ENCODE results near the gene TTBK2. TPM values are rescaled to one million over a fixed set of nuclear protein-coding genes. Genes with fewer than 3 reads are reported as not detected.

TTBK2 gene
- total and polyA plus RNA-seq, 2 donors (not counting 3 experiments of a cell fraction or from before 2014, with no cell fraction given) = 4.4 to 17.1 TPM

DNA sequence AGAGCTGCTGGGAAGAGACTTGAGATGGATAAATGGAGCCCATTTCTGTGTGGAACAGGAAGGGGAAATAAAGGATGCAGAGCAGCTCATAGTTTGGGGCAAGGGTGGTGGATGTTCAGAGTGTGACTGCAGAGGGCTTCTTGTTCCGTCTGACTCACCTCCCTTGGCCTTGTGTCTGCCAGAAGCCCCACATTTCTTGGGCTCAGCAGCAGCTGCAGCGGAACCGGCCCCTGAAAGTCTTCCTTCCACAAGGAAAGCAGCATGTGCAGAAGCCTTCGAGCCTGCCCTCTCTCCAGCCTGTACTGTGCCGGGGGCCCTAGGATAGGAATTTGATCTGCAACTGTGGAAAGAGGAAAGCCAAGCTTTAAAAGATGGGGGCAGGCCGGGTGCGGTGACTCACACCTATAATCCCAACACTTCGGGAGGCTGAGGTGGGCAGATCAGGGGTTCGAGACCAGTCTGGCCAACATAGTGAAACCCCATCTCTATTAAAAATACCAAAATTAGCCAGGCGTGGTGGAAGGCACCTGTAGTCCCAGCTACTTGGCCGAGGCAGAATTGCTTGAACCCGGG, 195.2 kb downstream of the TTBK2 start:
- H4K20me1 ChIP-seq (replicated peaks; ENCODE audit: control insufficient read depth, extremely low read depth, insufficient read depth, low read length) = no peaks in the 10 kb centered on the region
- H3K9me3 ChIP-seq (replicated peaks; ENCODE audit: control insufficient read depth, insufficient read depth, low read length) = no peaks in the 10 kb centered on the region
- no peak overlapping the region for H2AFZ ChIP-seq (ENCODE audit: low read depth, low read length)
- no peak for FAIRE-seq
- H3K27ac ChIP-seq (ENCODE audit: insufficient read depth, low read depth, low read length) = no peak overlapping the region
- H3K4me1 ChIP-seq (ENCODE audit: control insufficient read depth, extremely low read depth, insufficient read depth, low read length) = no peaks in the 10 kb centered on the region
- intact Hi-C loops (cut with micrococcal nuclease) = no loop called here
- H3K9me1 ChIP-seq (replicated peaks; ENCODE audit: control insufficient read depth, extremely low read depth, insufficient read depth, low read length) = no peaks in the 10 kb centered on the region
- H3K4me3 ChIP-seq (replicated peaks in 1 of 3; ENCODE audit: insufficient read depth in 1 of 3, low read depth in 1 of 3, low read length in 3 of 3) = no peak overlapping the region
- no peaks in the 10 kb centered on the region for H3K79me2 ChIP-seq (ENCODE audit: control insufficient read depth, insufficient read depth, low read length)
- H3K27me3 ChIP-seq (ENCODE audit: control insufficient read depth in 2 of 2, insufficient read depth in 2 of 2, low read length in 2 of 2) = no peaks in the 10 kb centered on the region
- H3K36me3 ChIP-seq (ENCODE audit: control insufficient read depth in 2 of 2, extremely low read depth in 1 of 2, insufficient read depth in 2 of 2, low read length in 2 of 2) = peaks cover 18 to 55% of the 10 kb centered on the region in 2 experiments
- dilution Hi-C loops (cut with MboI; ENCODE audit: extremely low pct_ligation_motif_present, low sequenced_read_pairs) = no loop called here
- H3K4me2 ChIP-seq (ENCODE audit: insufficient read depth, low read length) = no peak overlapping the region
- ChIA-PET CTCF (interaction anchor here (0.6 to 1.9 kb wide), 3 partner anchors 10 to 855 kb away, joined by 3 to 5 read pairs (median 5); no protein-coding TSS in a partner anchor), POLR2A (no interaction called here)
- H3K9ac ChIP-seq (replicated peaks; ENCODE audit: extremely low read depth, insufficient read depth, low read length) = no peak overlapping the region
- no TSS peak for BruUV-seq (replicated peaks)
- no peak for TF ChIP-seq POLR2AphosphoS5 (IDR thresholded peaks at IDR 0.05; ENCODE audit: insufficient read depth, low read depth, low read length)
- no peak for TF ChIP-seq EZH2 (IDR thresholded peaks at IDR 0.05; ENCODE audit: borderline replicate concordance, low read depth, low read length, severe bottlenecking)
- DNase-seq (ENCODE audit: low read depth, low spot score) = no peak

DNA sequence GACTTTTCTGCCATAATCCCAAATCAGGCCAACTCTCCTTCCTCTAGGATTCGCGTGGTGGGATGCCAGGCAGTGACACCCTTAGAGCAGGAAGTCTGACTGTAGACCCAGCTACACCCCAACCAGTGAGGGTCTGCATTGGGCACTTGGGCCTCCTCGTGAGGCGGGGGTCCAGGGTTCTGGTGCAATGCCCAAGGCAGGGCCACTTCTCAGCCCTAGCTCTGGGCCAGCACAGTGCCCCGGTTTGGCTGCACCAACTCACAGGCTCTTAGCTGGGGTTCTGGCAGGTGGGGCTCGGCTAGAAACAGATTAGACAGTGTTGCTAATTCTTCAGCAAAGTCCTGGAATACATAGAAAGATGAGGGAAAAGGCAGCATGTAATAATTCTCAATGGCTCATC, 196.3 kb downstream of the TTBK2 start:
- ChIA-PET POLR2A (interaction anchor here (1.6 kb wide), 1 partner anchor 12 kb away, joined by 3 read pairs; no protein-coding TSS in a partner anchor), CTCF (interaction anchor here (2.9 to 3.0 kb wide), 2 partner anchors 18 to 202 kb away, joined by 12 to 37 read pairs; no protein-coding TSS in a partner anchor)
- Histone ChIP-seq H3K36me3 (ENCODE audit: control insufficient read depth in 2 of 2, extremely low read depth in 1 of 2, insufficient read depth in 2 of 2, low read length in 2 of 2) (peaks cover 20 to 54% of the 10 kb centered on the region in 2 experiments), H4K20me1 (replicated peaks; ENCODE audit: control insufficient read depth, extremely low read depth, insufficient read depth, low read length) (no peaks in the 10 kb centered on the region), H3K27me3 (ENCODE audit: control insufficient read depth in 2 of 2, insufficient read depth in 2 of 2, low read length in 2 of 2) (no peaks in the 10 kb centered on the region), H3K27ac (ENCODE audit: insufficient read depth, low read depth, low read length) (no peak overlapping the region), H3K4me2 (ENCODE audit: insufficient read depth, low read length) (no peak overlapping the region), H3K9me1 (replicated peaks; ENCODE audit: control insufficient read depth, extremely low read depth, insufficient read depth, low read length) (no peaks in the 10 kb centered on the region), H3K9me3 (replicated peaks; ENCODE audit: control insufficient read depth, insufficient read depth, low read length) (no peaks in the 10 kb centered on the region), H3K4me1 (ENCODE audit: control insufficient read depth, extremely low read depth, insufficient read depth, low read length) (no peaks in the 10 kb centered on the region), H3K9ac (replicated peaks; ENCODE audit: extremely low read depth, insufficient read depth, low read length) (no peak overlapping the region), H2AFZ (ENCODE audit: low read depth, low read length) (no peak overlapping the region), H3K4me3 (replicated peaks in 1 of 3; ENCODE audit: insufficient read depth in 1 of 3, low read depth in 1 of 3, low read length in 3 of 3) (no peak overlapping the region), H3K79me2 (ENCODE audit: control insufficient read depth, insufficient read depth, low read length) (no peaks in the 10 kb centered on the region)
- DNase-seq (ENCODE audit: low read depth, low spot score) = no peak
- dilution Hi-C loops (cut with MboI; ENCODE audit: extremely low pct_ligation_motif_present, low sequenced_read_pairs) (no loop called here), intact Hi-C loops (cut with micrococcal nuclease) (no loop called here)
- BruUV-seq (replicated peaks) = TSS peak; percentile 23
- no peak for FAIRE-seq
- TF ChIP-seq FOS (IDR thresholded peaks at IDR 0.05; ENCODE audit: borderline replicate concordance, insufficient read depth, low read length) (no peak), MYC (IDR thresholded peaks at IDR 0.05; ENCODE audit: low read depth, low read length) (no peak), POLR2A (IDR thresholded peaks at IDR 0.05; ENCODE audit: low read depth, low read length) (no peak), POLR2AphosphoS5 (IDR thresholded peaks at IDR 0.05; ENCODE audit: insufficient read depth, low read depth, low read length) (no peak)
- TF ChIP-seq, protein P1, sequence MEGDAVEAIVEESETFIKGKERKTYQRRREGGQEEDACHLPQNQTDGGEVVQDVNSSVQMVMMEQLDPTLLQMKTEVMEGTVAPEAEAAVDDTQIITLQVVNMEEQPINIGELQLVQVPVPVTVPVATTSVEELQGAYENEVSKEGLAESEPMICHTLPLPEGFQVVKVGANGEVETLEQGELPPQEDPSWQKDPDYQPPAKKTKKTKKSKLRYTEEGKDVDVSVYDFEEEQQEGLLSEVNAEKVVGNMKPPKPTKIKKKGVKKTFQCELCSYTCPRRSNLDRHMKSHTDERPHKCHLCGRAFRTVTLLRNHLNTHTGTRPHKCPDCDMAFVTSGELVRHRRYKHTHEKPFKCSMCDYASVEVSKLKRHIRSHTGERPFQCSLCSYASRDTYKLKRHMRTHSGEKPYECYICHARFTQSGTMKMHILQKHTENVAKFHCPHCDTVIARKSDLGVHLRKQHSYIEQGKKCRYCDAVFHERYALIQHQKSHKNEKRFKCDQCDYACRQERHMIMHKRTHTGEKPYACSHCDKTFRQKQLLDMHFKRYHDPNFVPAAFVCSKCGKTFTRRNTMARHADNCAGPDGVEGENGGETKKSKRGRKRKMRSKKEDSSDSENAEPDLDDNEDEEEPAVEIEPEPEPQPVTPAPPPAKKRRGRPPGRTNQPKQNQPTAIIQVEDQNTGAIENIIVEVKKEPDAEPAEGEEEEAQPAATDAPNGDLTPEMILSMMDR (IDR thresholded peaks at IDR 0.05; ENCODE audit: extremely low read depth in 1 of 2, insufficient read depth in 1 of 2, low read depth in 1 of 2, low read length in 2 of 2) = no peak
